H1 (cell line): ENCODE results near the gene TRIM71. TPM values are rescaled to one million over a fixed set of nuclear protein-coding genes. Genes with fewer than 3 reads are reported as not detected.

Source experiments
- CTCF ChIA-PET: fragments of 300-600 bp; sonication (Branson Sonifier 250); formaldehyde crosslinking; loops from one replicate; lab custom pipeline; 2021; ENCODE audit not compliant: partially characterized antibody; lab: Charles Lee
- POLR2A ChIA-PET: fragments of 300-600 bp; sonication (Branson Sonifier 250); formaldehyde crosslinking; loops from one replicate; lab custom pipeline; 2021; ENCODE audit warnings: inconsistent platforms; ENCODE audit not compliant: partially characterized antibody; lab: Charles Lee
- DNase-seq, 2 experiments: peaks; one replicate each; pipeline versions ENCODE4 v3.0.0 to v3.0.0-alpha.2; 2010 to 2022; ENCODE audit warnings: low spot score in 2 of 2, low read depth in 1 of 2, mixed read lengths in 1 of 2
- FAIRE-seq: peaks from 2 replicates; lab custom pipeline; 2011; peaks lifted over from hg19 to GRCh38; lab: Jason Lieb, UNC
- H2AFZ ChIP-seq: 2 replicates; pipeline ENCODE4 v1.8.1; 2012; ENCODE audit warnings: low read length, inconsistent platforms
- H2AK5ac ChIP-seq: 2 replicates; pipeline ENCODE4 v1.6.1; 2013; ENCODE audit warnings: low read depth, low read length
- H2BK120ac ChIP-seq: replicated peaks from 2 replicates; pipeline ENCODE3; 2013; ENCODE audit warnings: low read depth, low read length, inconsistent platforms
- H2BK12ac ChIP-seq: 2 replicates; pipeline ENCODE4 v1.6.1; 2013; ENCODE audit warnings: low read depth, low read length
- H2BK15ac ChIP-seq: 2 replicates; pipeline ENCODE4 v1.6.1; 2013; ENCODE audit warnings: low read length
- H2BK20ac ChIP-seq: 2 replicates; pipeline ENCODE4 v1.6.1; 2013; ENCODE audit warnings: low read length
- H2BK5ac ChIP-seq: 2 replicates; pipeline ENCODE4 v1.6.1; 2013; ENCODE audit warnings: low read depth, low read length
- H3K14ac ChIP-seq: 2 replicates; pipeline ENCODE4 v1.6.1; 2013; ENCODE audit warnings: inconsistent platforms; ENCODE audit not compliant: insufficient read length
- H3K18ac ChIP-seq: 2 replicates; pipeline ENCODE4 v1.6.1; 2013; ENCODE audit warnings: low read length; ENCODE audit errors: extremely low read depth
- H3K23ac ChIP-seq: 2 replicates; pipeline ENCODE4 v1.6.1; 2013; ENCODE audit warnings: inconsistent platforms; ENCODE audit not compliant: insufficient read length
- H3K23me2 ChIP-seq: 2 replicates; pipeline ENCODE4 v1.6.1; 2013; ENCODE audit warnings: low read depth, low read length
- H3K27ac ChIP-seq: 2 replicates; pipeline ENCODE4 v1.6.1; 2011; ENCODE audit warnings: low read depth, low read length, inconsistent platforms
- H3K27me3 ChIP-seq, 4 experiments: replicated peaks in 1 of 4; 1 replicate in 1 of 4; 2 replicates in 3 of 4; pipeline versions ENCODE4 v1.6.1 to v1.8.1; 2011 to 2013; ENCODE audit warnings: low read length in 3 of 4, mild to moderate bottlenecking in 3 of 4, inconsistent platforms in 2 of 4, mixed read lengths in 2 of 4, moderate library complexity in 1 of 4; ENCODE audit not compliant: control insufficient read depth in 3 of 4, insufficient read depth in 3 of 4; ENCODE audit errors: extremely low read depth in 1 of 4
- H3K36me3 ChIP-seq, 4 experiments: 2 replicates each; pipeline versions ENCODE4 v1.6.1 to v1.8.1; 2011 to 2013; ENCODE audit warnings: mild to moderate bottlenecking in 4 of 4, low read length in 3 of 4, moderate library complexity in 2 of 4, control low read depth in 1 of 4, inconsistent platforms in 1 of 4; ENCODE audit not compliant: insufficient read depth in 4 of 4, control insufficient read depth in 2 of 4
- H3K4ac ChIP-seq: replicated peaks from 2 replicates; pipeline ENCODE3; 2013; ENCODE audit warnings: low read length, low read depth, mixed read lengths, inconsistent platforms; ENCODE audit not compliant: insufficient read length
- H3K4me1 ChIP-seq, 4 experiments: replicated peaks in 1 of 4; 1 replicate in 1 of 4; 2 replicates in 3 of 4; pipeline versions ENCODE4 v1.6.1 to v1.8.1; 2011 to 2013; ENCODE audit warnings: low read length in 3 of 4, inconsistent platforms in 2 of 4, mixed read lengths in 1 of 4; ENCODE audit not compliant: insufficient read depth in 4 of 4, control insufficient read depth in 3 of 4
- H3K4me2 ChIP-seq, 2 experiments: 2 replicates each; pipeline versions ENCODE4 v1.6.1 to v1.8.1; 2011 to 2013; ENCODE audit warnings: low read depth in 2 of 2, low read length in 2 of 2, control low read depth in 1 of 2, inconsistent platforms in 1 of 2, mild to moderate bottlenecking in 1 of 2; ENCODE audit not compliant: insufficient read depth in 1 of 2
- H3K4me3 ChIP-seq, 4 experiments: fragments of 200-600, 300-600 bp in 1 of 4; sonication (generic), shearing (Covaris generic), sonication (Bioruptor Twin) in 1 of 4; 2 replicates each; pipeline versions ENCODE4 v1.5.1 to v1.8.1; 2011 to 2016; ENCODE audit warnings: low read length in 4 of 4, low read depth in 3 of 4, control low read depth in 2 of 4, inconsistent platforms in 2 of 4, mild to moderate bottlenecking in 2 of 4, mixed read lengths in 1 of 4, moderate library complexity in 1 of 4; ENCODE audit not compliant: insufficient read depth in 2 of 4; ENCODE audit errors: extremely low read depth in 1 of 4
- H3K56ac ChIP-seq: replicated peaks from 2 replicates; pipeline ENCODE3; 2013; ENCODE audit warnings: low read depth, mild to moderate bottlenecking, mixed read lengths, low read length, inconsistent platforms; ENCODE audit not compliant: insufficient read length
- H3K79me1 ChIP-seq: 2 replicates; pipeline ENCODE4 v1.6.1; 2013; ENCODE audit warnings: low read depth, low read length, control low read depth
- H3K79me2 ChIP-seq, 2 experiments: 2 replicates each; pipeline versions ENCODE4 v1.6.1 to v1.8.1; 2012 to 2013; ENCODE audit warnings: low read length in 2 of 2, mild to moderate bottlenecking in 2 of 2, inconsistent platforms in 1 of 2; ENCODE audit not compliant: insufficient read depth in 2 of 2, control insufficient read depth in 1 of 2
- H3K9ac ChIP-seq, 4 experiments: replicated peaks in 1 of 4; 1 replicate in 1 of 4; 2 replicates in 3 of 4; pipeline versions ENCODE4 v1.6.1 to v1.8.1; 2011 to 2013; ENCODE audit warnings: low read depth in 3 of 4, low read length in 3 of 4, control low read depth in 2 of 4, mild to moderate bottlenecking in 2 of 4, moderate library complexity in 2 of 4, inconsistent platforms in 1 of 4; ENCODE audit errors: extremely low read depth in 1 of 4
- H3K9me3 ChIP-seq, 2 experiments: 2 replicates each; pipeline versions ENCODE4 v1.6.1 to v1.8.1; 2012 to 2013; ENCODE audit warnings: mild to moderate bottlenecking in 2 of 2, moderate library complexity in 2 of 2, control low read depth in 1 of 2, inconsistent platforms in 1 of 2, low read depth in 1 of 2, low read length in 1 of 2, mixed read lengths in 1 of 2; ENCODE audit not compliant: insufficient read depth in 2 of 2
- H4K20me1 ChIP-seq, 2 experiments: replicated peaks in 1 of 2; 2 replicates each; pipeline versions ENCODE3 to v1.8.1; 2011 to 2013; ENCODE audit warnings: inconsistent platforms in 2 of 2, low read length in 2 of 2, mild to moderate bottlenecking in 1 of 2; ENCODE audit not compliant: insufficient read depth in 2 of 2, control insufficient read depth in 1 of 2
- H4K5ac ChIP-seq: 2 replicates; pipeline ENCODE4 v1.6.1; 2013; ENCODE audit warnings: low read length, low read depth, mixed read lengths, inconsistent platforms; ENCODE audit not compliant: insufficient read length
- H4K8ac ChIP-seq: 2 replicates; pipeline ENCODE4 v1.8.0; 2013; ENCODE audit warnings: mild to moderate bottlenecking, moderate library complexity, low read length, inconsistent platforms; ENCODE audit not compliant: insufficient read depth; ENCODE audit errors: extremely low read depth
- H4K91ac ChIP-seq: replicated peaks from 2 replicates; pipeline ENCODE3; 2013; ENCODE audit warnings: low read length, mixed read lengths, inconsistent platforms; ENCODE audit not compliant: insufficient read length
- BACH1 ChIP-seq: IDR thresholded peaks from 2 replicates; pipeline ENCODE4 v1.6.1; 2012; ENCODE audit warnings: low read length, improper control_type of control experiment
- CTCF ChIP-seq, 3 experiments: IDR thresholded peaks; 1 replicate in 2 of 3; 2 replicates in 1 of 3; pipeline versions ENCODE4 v1.5.1 to v1.6.1; 2011; ENCODE audit warnings: low read length in 3 of 3, mild to moderate bottlenecking in 3 of 3, inconsistent platforms in 2 of 3, low read depth in 1 of 3, moderate library complexity in 1 of 3; ENCODE audit not compliant: insufficient read depth in 1 of 3; ENCODE audit errors: control extremely low read depth in 1 of 3
- HDAC6 ChIP-seq: IDR thresholded peaks from one replicate; pipeline ENCODE4 v1.7.1; 2012; ENCODE audit warnings: low read depth, mild to moderate bottlenecking, inconsistent platforms, low read length, moderate library complexity
- NRF1 ChIP-seq: IDR thresholded peaks from 2 replicates; pipeline ENCODE4 v1.6.1; 2011; ENCODE audit warnings: mild to moderate bottlenecking, low read depth, low read length, improper control_type of control experiment
- POU5F1 ChIP-seq: IDR thresholded peaks from 2 replicates; pipeline ENCODE4 v1.6.1; 2011; ENCODE audit warnings: low read depth, mild to moderate bottlenecking, low read length, moderate library complexity
- RBBP5 ChIP-seq: IDR thresholded peaks from 2 replicates; pipeline ENCODE4 v1.7.1; 2012; ENCODE audit warnings: low read depth, mild to moderate bottlenecking, inconsistent platforms, low read length, moderate library complexity, borderline replicate concordance
- RFX5 ChIP-seq: IDR thresholded peaks from 2 replicates; pipeline ENCODE4 v1.6.1; 2011; ENCODE audit warnings: low read depth, low read length, improper control_type of control experiment, borderline replicate concordance
- SIX5 ChIP-seq: IDR thresholded peaks from 2 replicates; pipeline ENCODE4 v1.6.1; 2011; ENCODE audit warnings: mild to moderate bottlenecking, low read depth, low read length
- SUZ12 ChIP-seq: fragments of 200-600 bp; sonication (generic); IDR thresholded peaks from 2 replicates; pipeline ENCODE4 v1.6.1; 2012; ENCODE audit warnings: mild to moderate bottlenecking, inconsistent platforms, low read length, moderate library complexity, mixed read lengths
- TBP ChIP-seq: IDR thresholded peaks from 2 replicates; pipeline ENCODE4 v1.6.1; 2011; ENCODE audit warnings: low read depth, low read length, improper control_type of control experiment
- YY1 ChIP-seq: IDR thresholded peaks from 2 replicates; pipeline ENCODE4 v1.6.1; 2011; ENCODE audit warnings: low read depth, mild to moderate bottlenecking, low read length
- WGBS, 2 experiments: shearing (Covaris generic) in 1 of 2; methylation state at CpG; one replicate each; pipeline versions ENCODE4 v1.1.6 to v1.1.7; 2013 to 2015; ENCODE audit warnings: low lambda C conversion rate in 2 of 2, mixed read lengths in 2 of 2, inconsistent platforms in 1 of 2, low coverage in 1 of 2, missing lambda C conversion rate in 1 of 2; ENCODE audit not compliant: insufficient replicate concordance in 2 of 2, insufficient coverage in 1 of 2, insufficient read length in 1 of 2; ENCODE audit errors: extremely low coverage in 1 of 2, missing lambda C conversion rate in 1 of 2; 5-methylcytosine and 5-hydroxymethylcytosine counted together
- polyA plus RNA-seq, 7 experiments: library from polyadenylated mRNA; depleted of rRNA in 3 of 7; stranded (reverse) in 5 of 7; unstranded in 2 of 7; fragments of >200 nt in 5 of 7; fragments of 200-250 nt in 2 of 7; gene quantifications; 1 replicate in 5 of 7; 2 replicates in 1 of 7; 4 replicates in 1 of 7; pipeline versions ENCODE4 v1.2.1 to v1.2.3, GENCODE V29; 2011 to 2013; ENCODE audit warnings: missing spikeins in 2 of 7, mixed read lengths in 2 of 7
- total RNA-seq: library from RNA; stranded (reverse); fragmentation: NEBNext Ultra II Directional; extraction: Animal tissue kit (Norgen Biotek cat#: 25700); gene quantifications from 2 replicates; pipeline ENCODE4 v1.2.1, GENCODE V29; 2021

The TRIM71 gene
- total and polyA plus RNA-seq, 2 of the 8 experiments (the other 6 are each of a cell fraction or from before 2014, with no cell fraction given) = 53.7 to 293 TPM

- no peak for TF ChIP-seq BACH1
- no peak for TF ChIP-seq YY1
- no peak for TF ChIP-seq RFX5
- TF ChIP-seq SIX5 = no peak
- no peak for TF ChIP-seq RBBP5
- TF ChIP-seq TBP = no peak
- TF ChIP-seq CTCF (IDR thresholded peaks at IDR 0.05; ENCODE audit: control extremely low read depth in 1 of 3, insufficient read depth in 1 of 3, low read depth in 1 of 3, low read length in 3 of 3) = no peak
- no peak for TF ChIP-seq NRF1
- TF ChIP-seq HDAC6 = no peak
- no peak for TF ChIP-seq POU5F1
- TF ChIP-seq SUZ12 = no peak
- H2BK12ac ChIP-seq = no peak overlapping the region
- no peak overlapping the region for H2BK20ac ChIP-seq
- no peak overlapping the region for H2AK5ac ChIP-seq
- no peak overlapping the region for H3K4me2 ChIP-seq
- H4K5ac ChIP-seq = no peak overlapping the region
- H3K36me3 ChIP-seq = no peaks in the 10 kb centered on the region
- no peak overlapping the region for H3K23ac ChIP-seq
- H2BK5ac ChIP-seq = no peak overlapping the region
- no peak overlapping the region for H3K18ac ChIP-seq
- no peaks in the 10 kb centered on the region; the same call in 1 of the 2 replicates for H3K23me2 ChIP-seq
- CTCF ChIA-PET = interaction anchor here (1.3 kb wide), 1 partner anchor 16 kb away, joined by 5 read pairs; no protein-coding TSS in a partner anchor
- H3K4me3 ChIP-seq = no peak overlapping the region
- no peaks in the 10 kb centered on the region for H3K27me3 ChIP-seq
- WGBS, 2 experiments = 97% methylated on average over 2 of the region's 2 CpGs; no CpG with 5 or more reads in 1 of the 2 experiments
- POLR2A ChIA-PET = no interaction called here
- no peak overlapping the region for H3K9ac ChIP-seq
- FAIRE-seq (no peak), DNase-seq (no peak)
- H3K9me3 ChIP-seq = no peaks in the 10 kb centered on the region
- no peak overlapping the region for H2BK120ac ChIP-seq
- H3K79me2 ChIP-seq = no peaks in the 10 kb centered on the region
- no peak overlapping the region for H3K4ac ChIP-seq
- H2BK15ac ChIP-seq = no peak overlapping the region
- no peak overlapping the region for H3K14ac ChIP-seq
- no peak overlapping the region for H3K27ac ChIP-seq
- no peaks in the 10 kb centered on the region for H4K20me1 ChIP-seq
- no peak overlapping the region for H4K91ac ChIP-seq
- H4K8ac ChIP-seq = no peak overlapping the region
- no peaks in the 10 kb centered on the region for H3K79me1 ChIP-seq
- no peaks in the 10 kb centered on the region for H3K4me1 ChIP-seq
- no peak overlapping the region for H2AFZ ChIP-seq
- no peak overlapping the region for H3K56ac ChIP-seq
These were observed 102.1 kb downstream of the TRIM71 start for GRCh38 chr3:32919920-32920319.
